ENCODE results near the gene SLC5A6.

The SLC5A6 gene

GRCh38 chr2:27211943-27212625, at the start of gene SLC5A6, which contains the start of gene ATRAID:
Gene SLC5A6 (minus strand): TSS chr2:27212268. CDS start chr2:27207650, 4,618 bp downstream.
Gene ATRAID (plus strand): TSS chr2:27212041. CDS start chr2:27212369, 328 bp downstream.
- FAIRE-seq, result no peak

- FAIRE-seq, result no peak
These were observed 49.3 kb upstream of the SLC5A6 start for GRCh38 chr2:27261241-27261925.

- no peak for FAIRE-seq
These were observed 46.0 kb upstream of the SLC5A6 start for GRCh38 chr2:27258051-27258450.

GRCh38 chr2:27256855-27257454, 44.9 kb upstream of the SLC5A6 start:
- no peak for FAIRE-seq

- FAIRE-seq, result no peak
These were observed 43.6 kb upstream of the SLC5A6 start for GRCh38 chr2:27255660-27256059.

GRCh38 chr2:27255187-27255586, 43.1 kb upstream of the SLC5A6 start:
- FAIRE-seq, result no peak

DNA sequence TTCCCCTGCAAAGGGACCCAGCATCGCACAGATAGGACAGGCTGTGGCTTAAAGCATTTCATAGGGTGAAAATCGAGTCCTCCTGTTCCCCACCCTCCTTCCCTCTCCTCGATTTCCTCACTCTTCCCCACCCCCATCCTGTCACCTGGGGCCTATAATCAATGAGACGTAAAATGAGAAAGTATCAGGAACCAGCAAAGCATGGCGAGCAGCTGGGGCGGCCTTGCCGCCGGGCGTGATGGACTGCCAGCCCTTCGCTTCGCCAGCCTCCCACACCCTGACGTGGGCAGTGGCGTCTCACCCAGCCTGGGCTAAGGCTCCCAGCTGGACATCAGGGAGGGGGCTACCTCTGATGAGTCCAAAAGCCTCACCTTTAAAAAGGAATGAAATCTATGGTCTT, 39.7 kb upstream of the SLC5A6 start:
- no peak for FAIRE-seq

- no peak for FAIRE-seq
These were observed 38.7 kb upstream of the SLC5A6 start for GRCh38 chr2:27250652-27251379.

- FAIRE-seq, result no peak
These were observed 38.0 kb upstream of the SLC5A6 start for GRCh38 chr2:27249891-27250651.

DNA sequence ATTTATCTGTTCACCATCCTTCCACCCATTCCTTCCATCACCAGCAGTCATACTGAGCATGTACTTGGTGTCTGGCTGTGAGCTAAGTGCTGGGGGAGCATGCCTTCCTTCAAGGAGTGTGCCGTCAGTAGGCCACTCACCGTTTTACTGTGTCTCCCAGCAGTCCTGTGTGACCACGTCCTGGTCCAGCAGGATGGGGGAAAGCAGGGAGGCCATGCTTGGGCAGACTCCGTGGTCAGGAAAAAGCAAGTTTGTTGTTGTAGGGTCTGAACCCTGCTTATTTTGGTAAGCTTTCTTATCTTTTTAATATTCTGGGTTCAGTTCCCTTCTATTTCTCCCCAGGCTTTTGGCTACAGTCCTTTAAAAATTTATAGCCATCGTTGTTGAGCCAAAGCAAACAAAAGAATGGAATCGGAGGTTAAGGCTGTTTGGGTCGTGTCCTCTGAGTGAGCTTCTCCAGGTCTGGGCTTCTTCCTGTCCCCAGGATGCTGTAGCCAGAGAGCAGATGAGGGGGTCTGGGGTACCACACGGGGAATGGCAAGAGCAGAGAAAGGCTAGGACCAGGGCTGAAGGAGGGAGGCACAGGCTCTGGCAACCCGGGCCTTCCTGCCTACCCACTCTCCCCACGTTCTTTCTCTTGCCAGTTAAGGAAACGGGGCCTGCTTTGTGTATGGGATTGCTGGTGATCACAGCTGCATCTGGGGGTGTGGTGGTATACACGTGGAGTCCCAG, 37.3 kb upstream of the SLC5A6 start:
- no peak for FAIRE-seq

DNA sequence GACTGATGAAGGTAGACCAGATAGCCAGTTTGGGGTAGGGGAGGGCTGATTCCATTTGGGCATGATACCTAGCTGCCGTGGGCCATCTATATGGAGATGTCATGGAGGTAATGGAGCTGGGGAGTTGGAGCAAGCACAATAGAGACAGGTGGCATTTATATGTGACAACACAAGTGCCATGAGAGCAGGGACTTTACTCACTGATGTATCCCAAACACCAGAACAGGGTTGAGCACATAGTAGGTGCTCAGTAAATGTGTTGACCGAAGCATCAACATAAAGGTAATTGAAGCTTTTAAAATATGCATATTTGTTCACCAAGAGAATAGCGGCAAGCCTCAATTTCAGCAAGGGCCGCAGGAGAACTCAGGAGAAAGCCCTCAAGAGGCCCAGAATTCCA, 35.8 kb upstream of the SLC5A6 start:
- FAIRE-seq, result no peak

DNA sequence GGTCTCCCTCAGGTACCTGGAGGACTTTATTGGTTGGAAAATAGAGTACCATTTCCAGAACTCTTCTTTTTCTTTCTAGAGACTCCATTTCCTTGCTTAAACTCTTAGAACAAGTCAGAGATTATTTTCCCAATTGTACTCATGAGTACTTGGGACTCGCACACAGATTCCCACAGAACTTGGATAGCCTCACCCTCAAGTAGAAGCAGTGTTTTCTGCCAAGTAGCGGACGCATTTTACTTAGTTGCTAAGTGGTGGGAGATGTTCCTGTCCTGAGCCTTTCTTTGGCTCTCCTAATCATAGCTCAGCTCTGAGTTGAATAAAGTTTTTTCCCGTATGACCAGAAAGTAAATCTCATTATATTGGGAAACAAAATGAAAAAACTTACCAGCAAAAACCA, 33.6 kb upstream of the SLC5A6 start:
- FAIRE-seq, result no peak

- no peak for FAIRE-seq
These were observed 33.0 kb upstream of the SLC5A6 start for GRCh38 chr2:27245116-27245515.

GRCh38 chr2:27243391-27244130, 31.5 kb upstream of the SLC5A6 start:
- FAIRE-seq, result no peak

- FAIRE-seq, result no peak
These were observed 30.5 kb upstream of the SLC5A6 start for GRCh38 chr2:27242614-27242951.

DNA sequence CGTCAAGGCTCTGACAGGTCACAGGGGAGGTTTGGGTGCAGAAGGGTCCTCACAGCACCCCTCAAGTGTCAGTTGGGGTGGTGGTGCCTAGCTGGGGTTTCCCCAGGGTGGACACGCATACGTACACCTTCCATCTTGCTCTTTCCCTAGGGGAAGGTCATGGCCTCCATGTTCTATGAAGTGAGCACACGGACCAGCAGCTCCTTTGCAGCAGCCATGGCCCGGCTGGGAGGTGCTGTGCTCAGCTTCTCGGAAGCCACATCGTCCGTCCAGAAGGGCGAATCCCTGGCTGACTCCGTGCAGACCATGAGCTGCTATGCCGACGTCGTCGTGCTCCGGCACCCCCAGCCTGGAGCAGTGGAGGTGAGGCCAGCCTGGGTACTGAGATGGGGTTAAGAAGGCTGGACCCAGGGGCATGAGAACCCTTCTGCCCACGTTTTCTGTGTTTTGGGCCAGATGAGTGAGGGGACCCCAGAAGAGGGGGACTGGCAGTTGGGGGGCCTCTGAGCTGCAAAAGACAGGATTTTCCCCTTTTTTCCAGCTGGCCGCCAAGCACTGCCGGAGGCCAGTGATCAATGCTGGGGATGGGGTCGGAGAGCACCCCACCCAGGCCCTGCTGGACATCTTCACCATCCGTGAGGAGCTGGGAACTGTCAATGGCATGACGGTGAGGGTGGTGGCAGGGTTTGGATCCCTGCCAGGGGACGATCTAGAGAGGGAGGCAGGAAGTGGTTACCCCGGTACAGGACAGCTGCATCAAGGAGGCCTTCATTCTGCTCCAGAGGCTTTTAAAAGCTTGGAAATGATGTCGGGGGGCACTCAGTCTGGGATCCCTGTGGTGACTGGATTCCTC, 29.9 kb upstream of the SLC5A6 start:
- no peak for FAIRE-seq

- no peak for FAIRE-seq
These were observed 28.3 kb upstream of the SLC5A6 start for GRCh38 chr2:27240406-27240805.

DNA sequence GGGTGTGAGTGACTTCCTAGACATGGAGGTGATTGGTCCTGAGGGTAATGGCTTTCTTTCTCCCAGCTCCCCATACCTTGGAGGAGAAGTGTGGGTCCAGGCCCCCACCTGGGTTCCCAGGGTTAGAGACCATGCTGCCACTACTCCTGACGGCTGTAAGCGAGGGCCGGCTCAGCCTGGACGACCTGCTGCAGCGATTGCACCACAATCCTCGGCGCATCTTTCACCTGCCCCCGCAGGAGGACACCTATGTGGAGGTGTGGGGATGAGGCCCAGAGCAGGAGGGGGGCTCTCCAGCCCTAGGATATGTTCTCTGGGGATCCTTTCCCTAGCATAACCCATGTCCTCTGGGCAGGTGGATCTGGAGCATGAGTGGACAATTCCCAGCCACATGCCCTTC, 26.9 kb upstream of the SLC5A6 start:
- no peak for FAIRE-seq

GRCh38 chr2:27237341-27237945, 25.4 kb upstream of the SLC5A6 start:
- FAIRE-seq, result no peak

GRCh38 chr2:27236626-27237025, 24.6 kb upstream of the SLC5A6 start:
- no peak for FAIRE-seq
